ENCODE measurements around the gene GPC3.
"Not testable (repeated sequence)": the region's sequence is repeated elsewhere in the genome, so short reads cannot be mapped to it uniquely, and the experiment has no call there.

The GPC3 gene

GRCh38 chrX:133762976-133763548 lies 222.3 kb downstream of the GPC3 start:
- DNase-seq (ENCODE audit: low spot score): not testable (repeated sequence)

GRCh38 chrX:133754657-133755056 lies 230.7 kb downstream of the GPC3 start:
- no peak for DNase-seq (ENCODE audit: low spot score)

- no peak for DNase-seq (ENCODE audit: low spot score)
These were observed 235.4 kb downstream of the GPC3 start for GRCh38 chrX:133749951-133750350.

GRCh38 chrX:133749370-133749769 lies 236.0 kb downstream of the GPC3 start:
- DNase-seq (ENCODE audit: low spot score): no peak

DNA sequence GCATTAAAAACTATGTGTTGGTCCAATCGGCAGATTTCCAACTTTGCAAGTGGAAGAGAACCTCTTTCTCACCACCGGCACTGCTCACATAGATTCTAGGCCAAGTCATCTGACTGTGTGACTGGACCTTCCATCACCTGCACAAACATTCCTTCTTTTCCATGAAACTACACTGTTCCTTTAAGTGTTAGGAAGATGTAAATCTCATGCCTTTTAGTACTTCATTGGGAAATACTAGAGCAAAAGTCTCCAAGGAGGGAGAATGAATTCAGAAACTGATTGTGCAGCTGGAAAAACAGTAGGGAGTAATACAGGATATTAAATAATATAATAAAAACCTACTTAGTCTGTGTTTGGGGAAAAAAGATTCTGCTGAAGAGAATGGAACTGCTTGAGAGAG lies 238.2 kb downstream of the GPC3 start:
- DNase-seq (ENCODE audit: low spot score): no peak

- DNase-seq (ENCODE audit: low spot score): no peak
These were observed 238.8 kb downstream of the GPC3 start for GRCh38 chrX:133746593-133746992.

DNA sequence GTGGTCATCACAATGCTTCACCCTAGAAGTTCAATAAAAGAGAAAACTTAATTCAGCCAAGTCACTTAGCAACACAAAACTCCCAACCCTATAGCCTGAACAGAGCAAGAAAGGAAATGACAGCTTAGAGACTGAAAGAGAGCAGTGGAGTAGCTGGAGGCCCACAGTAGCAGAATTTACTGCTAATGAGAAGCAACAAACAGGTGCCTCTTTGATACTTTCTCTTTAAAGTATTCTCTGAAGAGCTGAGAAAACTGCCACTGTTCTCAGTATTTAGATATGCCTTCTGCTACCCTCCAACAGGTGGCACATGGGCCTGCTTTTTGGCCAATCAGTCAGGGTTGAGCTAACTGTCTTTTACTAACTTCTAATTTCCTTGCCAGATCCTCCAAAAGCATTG lies 240.0 kb downstream of the GPC3 start:
- no peak for DNase-seq (ENCODE audit: low spot score)

GRCh38 chrX:133742602-133743305 lies 242.6 kb downstream of the GPC3 start:
- no peak for DNase-seq (ENCODE audit: low spot score)

DNA sequence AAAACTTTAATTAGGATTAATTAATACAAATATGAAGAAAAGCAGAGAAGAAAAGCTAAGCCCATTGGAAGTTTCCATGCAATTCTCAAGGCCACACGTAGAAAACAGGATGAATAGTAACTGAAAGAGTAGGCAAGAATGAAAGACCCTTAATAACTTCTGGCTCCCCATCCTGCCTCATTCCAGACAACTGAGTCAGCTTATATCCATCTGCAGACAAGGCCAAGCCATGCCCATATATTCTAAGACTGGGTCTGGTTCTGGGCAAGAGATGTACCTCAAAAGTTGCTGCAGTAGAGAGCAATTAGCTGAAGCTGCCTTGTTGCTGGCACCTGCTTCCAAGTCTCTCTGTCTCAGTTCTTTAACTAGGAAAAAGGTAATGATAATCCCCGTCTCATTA lies 244.1 kb downstream of the GPC3 start:
- DNase-seq (ENCODE audit: low spot score): no peak

DNA sequence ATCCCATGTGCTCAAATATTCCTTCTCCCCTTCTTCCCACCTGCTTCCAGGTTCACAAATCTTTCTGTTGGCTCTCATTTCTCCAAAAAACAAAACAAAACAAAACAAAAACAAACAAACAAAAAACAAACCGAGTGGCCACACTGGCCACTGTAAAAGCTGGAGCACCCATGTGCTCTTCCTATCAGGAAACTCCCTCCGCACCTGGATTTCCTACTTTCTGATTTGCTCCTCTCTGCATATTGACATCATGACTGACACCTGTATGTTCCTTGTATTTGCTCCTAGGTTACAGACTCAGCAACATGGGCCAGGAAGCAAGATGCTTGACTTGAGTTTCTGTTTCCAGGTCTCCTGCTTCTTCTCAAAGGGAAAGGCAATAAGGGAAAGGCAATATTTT lies 258.8 kb downstream of the GPC3 start:
- no peak for DNase-seq (ENCODE audit: low spot score)

GRCh38 chrX:133726211-133726630 lies 259.2 kb downstream of the GPC3 start:
- DNase-seq (ENCODE audit: low spot score): no peak

DNA sequence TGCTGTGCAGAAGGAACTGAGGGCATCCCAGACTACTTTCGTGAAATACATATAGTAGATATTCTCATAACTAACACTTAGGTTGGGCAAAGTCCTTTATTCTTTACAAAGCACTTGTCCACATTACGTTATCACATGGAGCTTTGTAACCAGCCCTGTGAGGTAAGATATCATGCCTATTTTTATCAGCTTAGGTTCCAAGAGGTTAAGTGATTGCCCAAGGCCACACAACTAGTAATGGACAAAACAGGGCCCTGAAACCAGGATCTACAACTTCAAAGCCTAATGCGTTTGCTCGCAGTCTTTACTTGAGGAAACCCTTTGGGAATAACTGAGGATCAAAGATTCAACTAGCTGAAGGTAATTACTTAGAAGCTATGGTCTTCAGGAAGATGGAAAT lies 261.5 kb downstream of the GPC3 start:
- DNase-seq (ENCODE audit: low spot score): peak; percentile 12

DNA sequence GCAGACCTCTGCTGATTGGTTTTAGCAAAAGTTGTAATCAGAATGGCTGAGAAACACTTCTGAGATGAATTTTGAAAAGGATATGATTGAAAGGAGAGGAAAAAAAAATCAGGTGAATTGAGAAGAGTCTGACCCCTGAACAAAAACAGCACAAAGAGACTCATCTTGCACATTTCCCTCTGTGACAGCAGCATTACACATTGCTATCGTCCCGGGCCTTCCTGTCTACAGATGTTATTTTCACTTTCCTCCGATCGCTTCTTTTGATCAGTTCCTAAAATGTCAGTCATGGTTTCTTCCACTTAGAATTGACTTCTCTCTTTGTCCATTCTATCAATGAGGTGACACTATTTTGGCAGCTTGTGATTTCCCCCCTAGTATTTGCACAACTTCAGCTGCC lies 262.6 kb downstream of the GPC3 start:
- DNase-seq (ENCODE audit: low spot score): no peak

- DNase-seq (ENCODE audit: low spot score): not testable (repeated sequence)
These were observed 265.1 kb downstream of the GPC3 start for GRCh38 chrX:133720269-133720668.

GRCh38 chrX:133715715-133716114 lies 269.7 kb downstream of the GPC3 start:
- no peak for DNase-seq (ENCODE audit: low spot score)

- no peak for DNase-seq (ENCODE audit: low spot score)
These were observed 275.9 kb downstream of the GPC3 start for GRCh38 chrX:133709501-133709900.

DNA sequence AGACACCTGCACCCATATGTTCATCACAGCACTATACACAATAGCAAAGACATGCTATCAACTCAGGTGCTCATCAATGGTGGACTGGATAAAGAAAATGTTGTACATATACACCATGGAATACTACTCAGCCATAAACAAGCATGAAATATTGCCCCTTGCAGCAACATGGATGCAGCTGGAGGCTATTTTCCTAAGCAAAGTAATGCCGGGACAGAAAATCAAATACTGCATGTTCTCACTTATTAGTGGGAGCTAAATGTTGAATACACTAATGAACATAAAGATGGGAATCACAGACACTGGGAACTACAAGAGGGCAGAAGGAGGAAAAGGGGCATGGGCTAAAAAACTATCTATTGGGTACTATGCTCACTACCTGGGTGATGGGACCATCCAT lies 278.5 kb downstream of the GPC3 start:
- no peak for DNase-seq (ENCODE audit: low spot score)

DNA sequence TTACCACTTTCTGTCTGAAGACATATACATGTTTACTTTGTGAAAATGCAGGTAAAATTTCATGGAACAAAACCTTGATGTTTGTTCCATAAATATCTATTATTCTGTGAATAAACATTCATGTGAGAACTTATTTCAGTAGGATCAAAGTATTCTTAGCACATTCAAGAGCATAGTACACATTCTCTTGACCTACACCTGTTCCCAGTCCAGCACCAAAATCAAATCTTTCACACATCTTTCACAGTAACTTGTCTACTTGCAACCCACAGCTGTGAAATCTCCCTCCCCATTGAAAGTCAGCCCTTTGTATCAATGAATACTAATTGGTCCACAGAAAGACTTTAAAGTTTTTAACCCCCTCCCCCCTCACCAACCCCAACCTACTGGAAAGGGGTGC lies 283.2 kb downstream of the GPC3 start:
- no peak for DNase-seq (ENCODE audit: low spot score)

DNA sequence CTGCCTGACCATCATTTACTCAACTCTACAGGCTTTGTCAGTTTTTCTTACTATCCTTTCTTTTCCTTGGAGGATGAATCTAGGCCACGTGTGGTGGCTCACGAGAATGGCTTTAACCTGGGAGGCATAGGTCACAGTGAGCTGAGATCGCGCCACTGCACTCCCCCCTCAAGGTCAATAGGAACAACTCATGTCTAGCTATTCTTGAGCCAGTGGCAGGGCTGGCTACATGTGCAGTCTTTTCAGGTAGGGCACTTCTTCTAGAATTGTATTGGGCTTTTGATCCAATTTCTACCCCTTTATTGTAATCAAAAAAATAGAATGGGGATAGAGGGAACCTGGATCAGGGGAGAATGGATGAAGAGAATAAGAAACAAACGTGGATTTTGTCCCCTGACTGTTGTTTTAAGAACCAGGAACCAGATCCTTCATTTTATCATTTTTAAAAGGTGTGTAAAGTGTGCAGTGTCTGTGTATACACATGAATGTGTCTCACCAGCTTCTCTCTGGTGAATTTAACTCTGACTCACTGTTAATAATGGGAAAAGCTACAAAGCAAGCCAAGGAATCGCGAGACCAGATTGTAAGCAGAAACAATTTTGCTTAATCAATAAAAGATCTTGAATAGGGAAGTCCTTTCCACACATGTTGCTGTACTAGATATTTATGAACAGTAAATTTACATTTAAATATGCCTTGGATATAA lies 286.2 kb downstream of the GPC3 start:
- DNase-seq (ENCODE audit: low spot score): no peak

GRCh38 chrX:133698298-133698697 lies 287.1 kb downstream of the GPC3 start:
- DNase-seq (ENCODE audit: low spot score): no peak

- no peak for DNase-seq (ENCODE audit: low spot score)
These were observed 287.7 kb downstream of the GPC3 start for GRCh38 chrX:133697656-133698055.

DNA sequence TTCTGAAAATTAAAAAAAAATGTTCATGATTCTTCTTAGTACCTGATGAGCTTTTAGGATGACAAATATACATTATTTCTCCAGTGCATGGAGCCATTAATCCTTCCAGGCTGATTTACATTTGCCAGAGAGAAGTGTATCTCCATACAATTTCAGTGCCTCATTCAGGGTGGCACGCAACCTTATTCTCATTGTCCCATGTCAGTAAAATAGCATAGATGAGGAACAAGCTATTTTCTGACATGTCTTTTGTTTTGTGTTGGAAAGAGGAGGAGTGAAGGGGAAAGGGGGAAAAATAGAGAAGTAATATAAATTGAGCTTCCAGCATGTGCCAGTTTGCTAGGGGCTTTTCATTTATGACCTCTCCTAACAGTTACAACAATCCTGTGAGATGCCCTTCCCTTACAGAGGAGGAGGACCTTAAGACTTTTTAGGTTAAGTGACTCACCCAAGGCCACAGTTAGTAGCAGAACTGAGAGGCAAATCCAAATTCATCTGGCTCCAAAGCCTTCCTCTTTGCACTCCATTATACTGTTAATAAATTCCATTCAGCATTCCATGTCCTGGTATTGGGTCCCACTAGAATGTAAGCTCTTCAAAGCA lies 295.3 kb downstream of the GPC3 start:
- no peak for DNase-seq (ENCODE audit: low spot score)

DNA sequence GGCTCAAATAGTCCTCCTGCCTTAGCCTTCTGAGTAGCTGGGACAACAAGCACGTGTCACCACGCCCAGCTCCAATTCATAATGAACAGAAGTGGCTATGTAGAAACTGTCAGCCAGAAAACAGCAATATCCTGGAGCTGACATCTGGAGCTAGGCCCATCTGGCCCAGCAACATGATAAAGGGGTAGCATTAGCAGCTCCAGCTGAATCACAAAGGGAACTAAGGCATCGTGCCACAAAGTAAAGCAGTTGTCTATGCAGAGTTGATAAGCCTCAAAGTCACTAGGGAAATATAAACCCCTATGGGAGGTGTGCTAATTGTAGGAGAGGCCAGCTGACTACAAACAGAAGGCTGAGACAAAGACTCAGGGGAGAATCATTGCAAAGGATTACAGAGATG lies 299.6 kb downstream of the GPC3 start:
- no peak for DNase-seq (ENCODE audit: low spot score)
